CD4-positive, alpha-beta memory T cell (primary cell): ENCODE data around the gene ZCCHC10. TPM values are rescaled to one million over a fixed set of nuclear protein-coding genes. Genes with fewer than 3 reads are reported as not detected.
"Not testable (repeated sequence)": the region's sequence is repeated elsewhere in the genome, so short reads cannot be mapped to it uniquely, and the experiment has no call there.

Experiments
- CTCF ChIA-PET: fragments of 350-600 bp; sonication (Branson Sonifier 250); formaldehyde crosslinking; loops from one replicate; lab custom pipeline; 2021; ENCODE audit warnings: inconsistent platforms; ENCODE audit not compliant: partially characterized antibody; lab: Charles Lee
- POLR2A ChIA-PET: fragments of 350-600 bp; sonication (Branson Sonifier 250); formaldehyde crosslinking; loops from one replicate; lab custom pipeline; 2021; ENCODE audit not compliant: partially characterized antibody; lab: Charles Lee
- DNase-seq, 5 donors: peaks; one replicate each; pipeline versions ENCODE4 v3.0.0 to v3.0.0-alpha.2; 2020 to 2022; ENCODE audit warnings: mixed read lengths in 1 of 5
- H3K27ac ChIP-seq: one replicate; pipeline ENCODE4 v1.7.0; 2013; ENCODE audit warnings: low read depth, low read length
- H3K27me3 ChIP-seq: 2 replicates; pipeline ENCODE4 v1.7.0; 2013; ENCODE audit warnings: mild to moderate bottlenecking, low read length, moderate library complexity; ENCODE audit not compliant: insufficient read depth
- H3K36me3 ChIP-seq: 2 replicates; pipeline ENCODE4 v1.7.0; 2013; ENCODE audit warnings: mild to moderate bottlenecking, low read length, moderate library complexity; ENCODE audit not compliant: insufficient read depth
- H3K4me1 ChIP-seq: 2 replicates; pipeline ENCODE4 v1.7.0; 2013; ENCODE audit warnings: mild to moderate bottlenecking, low read length, moderate library complexity; ENCODE audit not compliant: insufficient read depth
- H3K4me3 ChIP-seq, 2 donors: one replicate each; pipeline ENCODE4 v1.7.0; 2013; ENCODE audit warnings: low read length in 2 of 2, mild to moderate bottlenecking in 1 of 2
- H3K9me3 ChIP-seq, 2 donors: one replicate each; pipeline ENCODE4 v1.7.0; 2013; ENCODE audit warnings: low read length in 2 of 2, control low read depth in 1 of 2; ENCODE audit not compliant: control insufficient read depth in 1 of 2
- H3K27ac Mint-ChIP-seq, 7 donors: one replicate each; pipeline ENCODE4 v1.8.0; 2020 to 2021; ENCODE audit warnings: mixed read lengths in 7 of 7, mild to moderate bottlenecking in 6 of 7, inconsistent platforms in 3 of 7, moderate library complexity in 3 of 7
- H3K27me3 Mint-ChIP-seq, 2 donors: one replicate each; pipeline ENCODE4 v1.8.0; 2020 to 2021; ENCODE audit warnings: mixed read lengths in 2 of 2
- H3K36me3 Mint-ChIP-seq, 2 donors: one replicate each; pipeline ENCODE4 v1.8.0; 2020 to 2021; ENCODE audit warnings: mixed read lengths in 2 of 2, inconsistent platforms in 1 of 2, mild to moderate bottlenecking in 1 of 2
- H3K4me1 Mint-ChIP-seq, 4 donors: one replicate each; pipeline ENCODE4 v1.8.0; 2020 to 2021; ENCODE audit warnings: mixed read lengths in 4 of 4, mild to moderate bottlenecking in 1 of 4
- H3K4me3 Mint-ChIP-seq, 8 donors: one replicate each; pipeline ENCODE4 v1.8.0; 2020 to 2021; ENCODE audit warnings: mixed read lengths in 8 of 8, mild to moderate bottlenecking in 7 of 8, moderate library complexity in 6 of 8, inconsistent platforms in 3 of 8
- H3K9me3 Mint-ChIP-seq, 8 donors: one replicate each; pipeline ENCODE4 v1.8.0; 2020 to 2021; ENCODE audit warnings: mixed read lengths in 8 of 8, mild to moderate bottlenecking in 5 of 8, inconsistent platforms in 3 of 8, moderate library complexity in 1 of 8
- intact Hi-C: fragments of 100-400 bp; cut with micrococcal nuclease; formaldehyde crosslinking; loops from one replicate; pipeline ENCODE4 v1.15.1; 2023
- polyA plus RNA-seq, 2 donors: library from polyadenylated mRNA; unstranded; fragments of 300-500 nt; fragmentation: Illumina TruSeq; gene quantifications; one replicate each; pipeline ENCODE4 v1.2.3, GENCODE V29; 2021
- total RNA-seq, 2 experiments: library from RNA; stranded (reverse); gene quantifications; one replicate each; pipeline ENCODE4 v1.2.3, GENCODE V29; 2021

The ZCCHC10 gene
- total and polyA plus RNA-seq, 4 experiments from 2014 or later, result 20.1 to 50.2 (median 33.7) TPM

GRCh38 chr5:133030343-133031005 lies 4.1 kb upstream of the ZCCHC10 start:
- peaks cover 4 to 24% (median 10%) of the 10 kb centered on the region in 4 donors for H3K4me1 Mint-ChIP-seq
- H3K36me3 Mint-ChIP-seq, result peaks cover 0 to 10% of the 10 kb centered on the region in 2 donors
- no peak overlapping the region for H3K27ac Mint-ChIP-seq
- intact Hi-C loops, result no loop called here
- POLR2A ChIA-PET, result interaction anchor here (1.0 kb wide), 1 partner anchor 21 kb away, joined by 3 read pairs; the partner anchor contains the start of gene HSPA4
- no peaks in the 10 kb centered on the region for H3K36me3 ChIP-seq
- DNase-seq, result no peak
- H3K9me3 ChIP-seq, result no peaks in the 10 kb centered on the region
- H3K27me3 ChIP-seq, result no peaks in the 10 kb centered on the region
- H3K9me3 Mint-ChIP-seq, result no peaks in the 10 kb centered on the region
- no peak overlapping the region for H3K27ac ChIP-seq
- no peak overlapping the region for H3K4me3 Mint-ChIP-seq
- H3K27me3 Mint-ChIP-seq, result peaks cover 4 to 7% of the 10 kb centered on the region in 2 donors
- CTCF ChIA-PET, result interaction anchor here (0.6 kb wide), 1 partner anchor 1575 kb away, joined by 5 read pairs; no protein-coding TSS in a partner anchor
- peaks cover 5% of the 10 kb centered on the region for H3K4me1 ChIP-seq
- H3K4me3 ChIP-seq, result no peak overlapping the region

GRCh38 chr5:133029416-133029815 lies 3.1 kb upstream of the ZCCHC10 start:
- no peaks in the 10 kb centered on the region for H3K9me3 ChIP-seq
- no peaks in the 10 kb centered on the region for H3K36me3 ChIP-seq
- H3K4me1 ChIP-seq, result peaks cover 12% of the 10 kb centered on the region
- H3K27me3 Mint-ChIP-seq, result peaks cover 0 to 1% of the 10 kb centered on the region in 2 donors
- H3K36me3 Mint-ChIP-seq, result peaks cover 0 to 10% of the 10 kb centered on the region in 2 donors
- no peaks in the 10 kb centered on the region for H3K9me3 Mint-ChIP-seq
- no peak for DNase-seq
- POLR2A ChIA-PET, result interaction anchor here (0.5 to 1.0 kb wide), 2 partner anchors 66 to 67 kb away, joined by 3 to 4 read pairs; partner anchors contain the start of gene AFF4
- CTCF ChIA-PET, result no interaction called here
- intact Hi-C loops, result no loop called here
- H3K27me3 ChIP-seq, result no peaks in the 10 kb centered on the region
- H3K4me3 Mint-ChIP-seq, result no peak overlapping the region
- H3K4me1 Mint-ChIP-seq, result peaks cover 9 to 31% (median 14%) of the 10 kb centered on the region in 4 donors
- no peak overlapping the region for H3K27ac ChIP-seq
- H3K27ac Mint-ChIP-seq, result peak overlapping the region in 1 of 7 donors; percentile 77
- no peak overlapping the region for H3K4me3 ChIP-seq

GRCh38 chr5:133026664-133027153 lies 360 bp upstream of the ZCCHC10 start:
- H3K27me3 ChIP-seq, result no peaks in the 10 kb centered on the region
- H3K27ac ChIP-seq, result peak overlapping the region; percentile 98
- DNase-seq, result no peak
- H3K4me3 ChIP-seq, result peak overlapping the region in 1 of 2 donors; percentile 92
- no peaks in the 10 kb centered on the region for H3K9me3 ChIP-seq
- H3K4me3 Mint-ChIP-seq, result peak overlapping the region; percentile 92 to 97 (median 96)
- no peaks in the 10 kb centered on the region for H3K36me3 ChIP-seq
- peak overlapping the region; percentile 61 to 98 (median 94) for H3K27ac Mint-ChIP-seq
- H3K9me3 Mint-ChIP-seq, result no peaks in the 10 kb centered on the region
- peaks cover 14 to 30% (median 18%) of the 10 kb centered on the region in 4 donors for H3K4me1 Mint-ChIP-seq
- H3K27me3 Mint-ChIP-seq, result no peaks in the 10 kb centered on the region
- ChIA-PET POLR2A (interaction anchor here (0.7 to 4.6 kb wide), 4 partner anchors 9 to 1191 kb away, joined by 3 to 36 read pairs (median 11); partner anchors contain the start of genes AFF4 and HSPA4), CTCF (no interaction called here)
- H3K4me1 ChIP-seq, result peaks cover 20% of the 10 kb centered on the region
- intact Hi-C loops, result loop anchor here (1.0 kb wide), 2 partner anchors 25 to 63 kb away; partner anchors contain the start of gene AFF4
- H3K36me3 Mint-ChIP-seq, result peaks cover 3 to 23% of the 10 kb centered on the region in 2 donors

GRCh38 chr5:133019471-133019870 lies 6.9 kb downstream of the ZCCHC10 start:
- H3K27me3 ChIP-seq, DNase-seq, POLR2A ChIA-PET, H3K27ac ChIP-seq, H3K27ac Mint-ChIP-seq, H3K9me3 Mint-ChIP-seq, H3K9me3 ChIP-seq, H3K4me1 ChIP-seq, H3K4me3 ChIP-seq, H3K4me3 Mint-ChIP-seq, H3K27me3 Mint-ChIP-seq, intact Hi-C loops: not testable (repeated sequence)
- Mint-ChIP-seq H3K36me3 (peaks cover 19 to 45% of the 10 kb centered on the region in 2 donors), H3K4me1 (peaks cover 8 to 13% (median 10%) of the 10 kb centered on the region in 4 donors)
- H3K36me3 ChIP-seq, result peaks cover 14% of the 10 kb centered on the region
- CTCF ChIA-PET, result interaction anchor here (1.3 kb wide), 1 partner anchor 33 kb away, joined by 3 read pairs; the partner anchor contains the start of gene HSPA4

- H3K27ac Mint-ChIP-seq, result no peak overlapping the region
- Histone ChIP-seq H3K36me3 (peaks cover 14% of the 10 kb centered on the region), H3K4me3 (no peak overlapping the region), H3K4me1 (no peaks in the 10 kb centered on the region), H3K27me3 (no peaks in the 10 kb centered on the region), H3K9me3 (no peaks in the 10 kb centered on the region), H3K27ac (no peak overlapping the region)
- H3K36me3 Mint-ChIP-seq, result peaks cover 20 to 42% of the 10 kb centered on the region in 2 donors
- no peaks in the 10 kb centered on the region for H3K27me3 Mint-ChIP-seq
- POLR2A ChIA-PET, result no interaction called here
- H3K4me1 Mint-ChIP-seq, result peaks cover 4 to 8% (median 6%) of the 10 kb centered on the region in 4 donors
- CTCF ChIA-PET, result no interaction called here
- no peaks in the 10 kb centered on the region for H3K9me3 Mint-ChIP-seq
- DNase-seq, result no peak
- intact Hi-C loops, result no loop called here
- H3K4me3 Mint-ChIP-seq, result no peak overlapping the region
Measured at GRCh38 chr5:133017964-133018363, 8.4 kb downstream of the ZCCHC10 start.

GRCh38 chr5:133015466-133015865 lies 10.9 kb downstream of the ZCCHC10 start:
- Mint-ChIP-seq H3K27ac (no peak overlapping the region), H3K4me3 (no peak overlapping the region), H3K27me3 (no peaks in the 10 kb centered on the region), H3K36me3 (peaks cover 20 to 33% of the 10 kb centered on the region in 2 donors), H3K4me1 (peaks cover 3 to 6% (median 4%) of the 10 kb centered on the region in 4 donors), H3K9me3 (no peaks in the 10 kb centered on the region)
- Histone ChIP-seq H3K27me3 (no peaks in the 10 kb centered on the region), H3K27ac (no peak overlapping the region), H3K4me3 (no peak overlapping the region), H3K4me1 (no peaks in the 10 kb centered on the region), H3K36me3 (peaks cover 14% of the 10 kb centered on the region), H3K9me3 (no peaks in the 10 kb centered on the region)
- POLR2A ChIA-PET, result no interaction called here
- DNase-seq, result no peak
- intact Hi-C loops, result no loop called here
- CTCF ChIA-PET, result no interaction called here

- POLR2A ChIA-PET, intact Hi-C loops, H3K4me1 Mint-ChIP-seq, H3K27me3 ChIP-seq, H3K9me3 ChIP-seq, CTCF ChIA-PET, H3K27ac Mint-ChIP-seq, H3K4me3 ChIP-seq, H3K27ac ChIP-seq, H3K4me3 Mint-ChIP-seq, H3K4me1 ChIP-seq, DNase-seq, H3K27me3 Mint-ChIP-seq, H3K9me3 Mint-ChIP-seq: not testable (repeated sequence)
- H3K36me3 ChIP-seq, result peaks cover 16% of the 10 kb centered on the region
- H3K36me3 Mint-ChIP-seq, result peaks cover 16 to 19% of the 10 kb centered on the region in 2 donors
Measured at GRCh38 chr5:133008455-133008854, 17.9 kb downstream of the ZCCHC10 start.
